AG04449 (cell line): ENCODE measurements around the gene SPEM1.

Experiments used
- CTCF ChIA-PET: fragments of 350-600 bp; formaldehyde crosslinking; extraction: SDS; loops from one replicate; lab custom pipeline; 2021; ENCODE audit warnings: antibody characterized with exemption; lab: Yijun Ruan, JAX
- POLR2A ChIA-PET: fragments of 400-600, 350-600 bp; formaldehyde crosslinking; extraction: SDS; loops from one replicate; lab custom pipeline; 2020; ENCODE audit warnings: antibody characterized with exemption, inconsistent platforms; lab: Yijun Ruan, JAX
- DNase-seq: peaks from one replicate; pipeline ENCODE4 v3.0.0-alpha.2; 2010; ENCODE audit warnings: low read depth, low spot score
- H3K4me3 ChIP-seq: 2 replicates; pipeline ENCODE4 v1.5.1; 2011; ENCODE audit warnings: low read depth, mild to moderate bottlenecking, control low read depth, low read length
- TF ChIP-seq, protein P1 (sequence below): IDR thresholded peaks from one replicate; pipeline ENCODE4 v1.5.1; 2011; ENCODE audit warnings: mild to moderate bottlenecking, moderate library complexity, low read length, control low read depth, inconsistent platforms; ENCODE audit not compliant: insufficient read depth; ENCODE audit errors: missing control alignments

SPEM1 gene

DNA sequence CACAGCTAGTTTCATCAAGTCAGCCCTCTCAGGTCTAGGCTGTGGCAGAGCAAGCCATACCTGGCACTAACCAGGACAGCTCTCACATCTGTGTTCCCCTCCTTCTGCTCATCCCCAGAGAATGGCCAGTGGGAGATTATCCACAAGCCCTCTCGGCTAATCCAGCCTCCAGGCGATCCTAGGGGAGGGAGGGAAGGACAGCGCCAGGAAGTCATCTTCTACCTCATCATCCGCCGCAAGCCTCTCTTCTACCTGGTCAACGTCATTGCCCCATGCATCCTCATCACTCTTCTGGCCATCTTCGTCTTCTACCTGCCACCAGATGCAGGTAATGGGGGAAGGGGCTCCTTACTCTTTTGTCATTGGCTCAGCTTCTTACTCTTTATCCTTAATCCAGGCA lies 28.3 kb downstream of the SPEM1 start:
- no peak overlapping the region for H3K4me3 ChIP-seq
- DNase-seq, result no peak
- ChIA-PET POLR2A (no interaction called here), CTCF (interaction anchor here (8.8 kb wide), 1 partner anchor 12 kb away, joined by 62 read pairs; the partner anchor contains the start of gene TMEM102)
- TF ChIP-seq, protein P1, sequence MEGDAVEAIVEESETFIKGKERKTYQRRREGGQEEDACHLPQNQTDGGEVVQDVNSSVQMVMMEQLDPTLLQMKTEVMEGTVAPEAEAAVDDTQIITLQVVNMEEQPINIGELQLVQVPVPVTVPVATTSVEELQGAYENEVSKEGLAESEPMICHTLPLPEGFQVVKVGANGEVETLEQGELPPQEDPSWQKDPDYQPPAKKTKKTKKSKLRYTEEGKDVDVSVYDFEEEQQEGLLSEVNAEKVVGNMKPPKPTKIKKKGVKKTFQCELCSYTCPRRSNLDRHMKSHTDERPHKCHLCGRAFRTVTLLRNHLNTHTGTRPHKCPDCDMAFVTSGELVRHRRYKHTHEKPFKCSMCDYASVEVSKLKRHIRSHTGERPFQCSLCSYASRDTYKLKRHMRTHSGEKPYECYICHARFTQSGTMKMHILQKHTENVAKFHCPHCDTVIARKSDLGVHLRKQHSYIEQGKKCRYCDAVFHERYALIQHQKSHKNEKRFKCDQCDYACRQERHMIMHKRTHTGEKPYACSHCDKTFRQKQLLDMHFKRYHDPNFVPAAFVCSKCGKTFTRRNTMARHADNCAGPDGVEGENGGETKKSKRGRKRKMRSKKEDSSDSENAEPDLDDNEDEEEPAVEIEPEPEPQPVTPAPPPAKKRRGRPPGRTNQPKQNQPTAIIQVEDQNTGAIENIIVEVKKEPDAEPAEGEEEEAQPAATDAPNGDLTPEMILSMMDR, result no peak

- POLR2A ChIA-PET, result no interaction called here
- H3K4me3 ChIP-seq, result no peak overlapping the region
- CTCF ChIA-PET, result interaction anchor here (1.1 to 1.4 kb wide), 2 partner anchors 19 to 24 kb away, joined by 3 read pairs; no protein-coding TSS in a partner anchor
- TF ChIP-seq, protein P1, result no peak
- no peak for DNase-seq
These were observed 39.9 kb downstream of the SPEM1 start for GRCh38 chr17:7459961-7460545.

GRCh38 chr17:7460850-7461660 lies 40.9 kb downstream of the SPEM1 start:
- ChIA-PET POLR2A (interaction anchor here (1.6 kb wide), 1 partner anchor 23 kb away, joined by 6 read pairs; the partner anchor contains the start of gene POLR2A), CTCF (interaction anchor here (0.6 to 1.3 kb wide), 5 partner anchors 13 to 165 kb away, joined by 3 to 5 read pairs (median 3); no protein-coding TSS in a partner anchor)
- TF ChIP-seq, protein P1, result no peak
- DNase-seq, result no peak
- H3K4me3 ChIP-seq, result no peak overlapping the region

GRCh38 chr17:7462474-7463371 lies 42.6 kb downstream of the SPEM1 start:
- no peak for DNase-seq
- TF ChIP-seq, protein P1, result no peak
- ChIA-PET POLR2A (interaction anchor here (1.0 kb wide), 1 partner anchor 15 kb away, joined by 3 read pairs; no protein-coding TSS in a partner anchor), CTCF (interaction anchor here (1.0 to 1.5 kb wide), 4 partner anchors 11 to 98 kb away, joined by 3 to 6 read pairs (median 4); no protein-coding TSS in a partner anchor)
- H3K4me3 ChIP-seq, result no peak overlapping the region

GRCh38 chr17:7463372-7463846 lies 43.3 kb downstream of the SPEM1 start:
- DNase-seq, result no peak
- ChIA-PET POLR2A (no interaction called here), CTCF (interaction anchor here (1.3 kb wide), 1 partner anchor 13 kb away, joined by 4 read pairs; no protein-coding TSS in a partner anchor)
- TF ChIP-seq, protein P1, result no peak
- no peak overlapping the region for H3K4me3 ChIP-seq
